Heart right ventricle (tissue), 16 donors: Measurements from ENCODE around the gene LNX2. TPM values are rescaled to one million over a fixed set of nuclear protein-coding genes. Genes with fewer than 3 reads are reported as not detected.

Source experiments
- ATAC-seq, 8 donors: fragments of 200-7000 bp; cut with Tn5 transposase; one replicate each; pipeline ENCODE4 v1.9.1; 2020; ENCODE audit warnings: mild to moderate bottlenecking in 8 of 8, moderate library complexity in 8 of 8, moderate number of reproducible peaks in 1 of 8
- DNase-seq, 2 donors: peaks; one replicate each; pipeline ENCODE4 v3.0.0-alpha.2; 2020
- H3K27ac ChIP-seq, 10 donors: fragments of 200-600 bp; sonication (generic) in 2 of 10; one replicate each; pipeline versions ENCODE4 v1.5.0 to v1.8.0; 2020 to 2022; ENCODE audit warnings: mild to moderate bottlenecking in 3 of 10
- H3K27me3 ChIP-seq, 7 donors: fragments of 200-600 bp; one replicate each; pipeline ENCODE4 v1.8.0; 2021 to 2022; ENCODE audit warnings: mild to moderate bottlenecking in 2 of 7
- H3K36me3 ChIP-seq, 9 donors: fragments of 200-600 bp; sonication (generic) in 1 of 9; one replicate each; pipeline versions ENCODE4 v1.5.0 to v1.8.0; 2020 to 2022; ENCODE audit warnings: mild to moderate bottlenecking in 2 of 9
- H3K4me1 ChIP-seq, 9 donors: fragments of 200-600 bp; sonication (generic) in 1 of 9; one replicate each; pipeline versions ENCODE4 v1.5.0 to v1.8.0; 2020 to 2022; ENCODE audit warnings: mild to moderate bottlenecking in 4 of 9
- H3K4me3 ChIP-seq, 10 donors: fragments of 200-600 bp; sonication (generic) in 2 of 10; one replicate each; pipeline versions ENCODE4 v1.5.0 to v1.8.0; 2020 to 2022; ENCODE audit warnings: mild to moderate bottlenecking in 7 of 10, moderate library complexity in 2 of 10
- H3K9me3 ChIP-seq, 11 donors: fragments of 200-600 bp in 10 of 11; sonication (generic) in 2 of 11; one replicate each; pipeline versions ENCODE4 v1.5.0 to v1.8.0; 2013 to 2022; ENCODE audit warnings: mild to moderate bottlenecking in 2 of 11, control low read depth in 1 of 11, moderate library complexity in 1 of 11
- CTCF ChIP-seq, 9 donors: fragments of 200-600 bp; sonication (generic) in 2 of 9; IDR thresholded peaks; one replicate each; pipeline versions ENCODE4 v1.5.0 to v1.8.0; 2021 to 2022; ENCODE audit warnings: antibody characterized with exemption in 9 of 9, mild to moderate bottlenecking in 5 of 9, moderate library complexity in 1 of 9
- WGBS, 2 donors: extraction: QIAGEN DNeasy Blood & Tissue Kit; methylation state at CpG; one replicate each; pipeline ENCODE4 v1.1.7; 2013; ENCODE audit warnings: inconsistent platforms in 1 of 2; 5-methylcytosine and 5-hydroxymethylcytosine counted together
- intact Hi-C, 10 donors: fragments of 100-400 bp; cut with DNase I; formaldehyde crosslinking; loops; one replicate each; pipeline versions ENCODE4 v1.11.1 to v1.14.2; 2022
- polyA plus RNA-seq, 2 donors: library from polyadenylated mRNA; stranded (reverse); fragments of 200-250 nt; gene quantifications; one replicate each; pipeline ENCODE4 v1.2.3, GENCODE V29; 2013
- total RNA-seq, 10 donors: library from RNA; stranded (reverse); fragmentation: NEBNext Ultra II Directional in 3 of 10; extraction: Animal tissue kit (Norgen Biotek cat#: 25700) in 3 of 10; gene quantifications; one replicate each; pipeline versions ENCODE4 v1.2.1 to v1.2.4, GENCODE V29; 2021 to 2023
- donor health status: Arrhythmogenic right ventricular cardiomyopathy.
- donor health status: ischemic (EF 13 %, LVEDD 7.1; RV severe dilation, severe dysfunction).
- donor health status: healthy with polysubstance abuse.
- donor health status: DM: no; HTN: yes; CAD: no.
- donor health status: DM: no; HTN: no; CAD: no.
- donor health status: ischemic (EF 25% LVEDD 6.9; RV normal size, moderate dysfunction).
- donor health status: ischemic (EF 25% LVEDD 5.7; RV mildly dilated, moderate dysfunction).
- donor health status: healthy.
- donor health status: DM: yes; HTN: yes; CAD: no.
- donor health status: Ischemic cardiomyopathy.
- donor health status: ischemic (EF 35%, LVEDD 5.7; RV mildly dilated, moderate dysfunction).
- donor health status: nonischemic (EF 11% LVEDD 7.7; RV severe dilation, severe dysfunction).
- donor health status: DM: yes; HTN: yes; CAD: no.
- donor health status: PGD.
- donor health status: ischemic (EF 29% LVEDD 5.4; RV normal size, mild dysfunction).
- donor health status: nonischemic (EF 23%, LVEDD 6.1; RV moderate dilation, normal function).

The LNX2 gene
- total and polyA plus RNA-seq, 12 donors = 3.5 to 22.3 (median 14.1) TPM

- Histone ChIP-seq H3K9me3 (no peaks in the 10 kb centered on the region), H3K4me3 (no peak overlapping the region), H3K36me3 (no peaks in the 10 kb centered on the region), H3K27ac (no peak overlapping the region), H3K27me3 (peaks cover 0 to 5% (median 0%) of the 10 kb centered on the region in 7 donors), H3K4me1 (peaks cover 0 to 8% (median 0%) of the 10 kb centered on the region in 9 donors)
- peak in 1 of 9 donors; percentile 20 for TF ChIP-seq CTCF (IDR thresholded peaks at IDR 0.05)
- intact Hi-C loops = loop anchor here (2.0 to 10.0 kb wide), 10 partner anchors 129 to 449 kb away; partner anchors contain the start of gene URAD (in 4 of the 10)
- 76 to 77% methylated on average over 8 of the region's 8 CpGs for WGBS, 2 donors
- ATAC-seq (no peak), DNase-seq (no peak)
Measured at GRCh38 chr13:27535546-27535945, 84.8 kb downstream of the LNX2 start.

GRCh38 chr13:27534981-27535380, 85.3 kb downstream of the LNX2 start:
- intact Hi-C loops = loop anchor here (2.0 to 10.0 kb wide), 14 partner anchors 87 to 450 kb away; partner anchors contain the start of genes URAD (in 4 of the 10), LNX2 (in 1 of the 10) and POLR1D (in 1 of the 10)

GRCh38 chr13:27534108-27534980, 86.0 kb downstream of the LNX2 start:
- H3K4me3 ChIP-seq = no peak overlapping the region
- DNase-seq = no peak
- H3K27me3 ChIP-seq = peaks cover 0 to 5% (median 0%) of the 10 kb centered on the region in 7 donors
- H3K4me1 ChIP-seq = peaks cover 0 to 8% (median 0%) of the 10 kb centered on the region in 9 donors
- 76 to 81% methylated on average over 10 of the region's 10 CpGs for WGBS, 2 donors
- TF ChIP-seq CTCF (IDR thresholded peaks at IDR 0.05) = no peak
- H3K9me3 ChIP-seq = no peaks in the 10 kb centered on the region
- H3K27ac ChIP-seq = no peak overlapping the region
- intact Hi-C loops = loop anchor here (2.0 to 10.0 kb wide), 14 partner anchors 88 to 450 kb away; partner anchors contain the start of genes URAD (in 4 of the 10), LNX2 (in 1 of the 10) and POLR1D (in 1 of the 10)
- H3K36me3 ChIP-seq = no peaks in the 10 kb centered on the region
- no peak for ATAC-seq

More at GRCh38 chr13:27534981-27535380, 85.3 kb downstream of the LNX2 start:
- Histone ChIP-seq H3K27me3 (peaks cover 0 to 5% (median 0%) of the 10 kb centered on the region in 7 donors), H3K4me3 (no peak overlapping the region), H3K4me1 (peaks cover 0 to 8% (median 0%) of the 10 kb centered on the region in 9 donors), H3K27ac (no peak overlapping the region), H3K9me3 (no peaks in the 10 kb centered on the region), H3K36me3 (no peaks in the 10 kb centered on the region)
- DNase-seq (no peak), ATAC-seq (no peak)
- WGBS, 2 donors = 72 to 79% methylated on average over 3 of the region's 3 CpGs
- no peak for TF ChIP-seq CTCF (IDR thresholded peaks at IDR 0.05)

GRCh38 chr13:27533155-27533643, 87.1 kb downstream of the LNX2 start:
- intact Hi-C loops = loop anchor here (1.0 to 10.0 kb wide), 18 partner anchors 89 to 452 kb away; partner anchors contain the start of genes URAD (in 4 of the 10), LNX2 (in 1 of the 10) and POLR1D (in 1 of the 10)
- Histone ChIP-seq H3K27me3 (peaks cover 0 to 5% (median 0%) of the 10 kb centered on the region in 7 donors), H3K27ac (no peak overlapping the region), H3K36me3 (no peaks in the 10 kb centered on the region), H3K4me3 (peak overlapping the region in 8 of 10 donors; percentile 12 to 43 (median 36)), H3K4me1 (peaks cover 0 to 8% (median 0%) of the 10 kb centered on the region in 9 donors), H3K9me3 (peaks cover 0 to 4% (median 0%) of the 10 kb centered on the region in 11 donors)
- DNase-seq (peak; percentile 79 to 90), ATAC-seq (peak; percentile 90 to 98 (median 97))
- 11 to 12% methylated on average over 19 of the region's 19 CpGs for WGBS, 2 donors
- peak; percentile 82 to 98 (median 94) for TF ChIP-seq CTCF (IDR thresholded peaks at IDR 0.05)
